ENCODE data around the gene TPSD1.
"Not testable (repeated sequence)": the region's sequence is repeated elsewhere in the genome, so short reads cannot be mapped to it uniquely, and the experiment has no call there.

Gene TPSD1

GRCh38 chr16:1281517-1281916 is 25.6 kb downstream of the TPSD1 start:
- DNase-seq (ENCODE audit: low read depth, low spot score), result no peak

- no peak for DNase-seq (ENCODE audit: low read depth, low spot score)
Observed at GRCh38 chr16:1282324-1282973, 26.6 kb downstream of the TPSD1 start.

GRCh38 chr16:1283296-1283695 is 27.4 kb downstream of the TPSD1 start:
- DNase-seq (ENCODE audit: low read depth, low spot score), result no peak

GRCh38 chr16:1283996-1284616 is 28.2 kb downstream of the TPSD1 start:
- no peak for DNase-seq (ENCODE audit: low read depth, low spot score)

- no peak for DNase-seq (ENCODE audit: low read depth, low spot score)
Observed at GRCh38 chr16:1285669-1286512, 30.0 kb downstream of the TPSD1 start.

- DNase-seq (ENCODE audit: low read depth, low spot score), result no peak
Observed at GRCh38 chr16:1286513-1287094, 30.7 kb downstream of the TPSD1 start.

- DNase-seq (ENCODE audit: low read depth, low spot score), result no peak
Observed at GRCh38 chr16:1287982-1288670, 32.3 kb downstream of the TPSD1 start.

GRCh38 chr16:1288813-1289476 is 33.1 kb downstream of the TPSD1 start:
- no peak for DNase-seq (ENCODE audit: low read depth, low spot score)

- no peak for DNase-seq (ENCODE audit: low read depth, low spot score)
Observed at GRCh38 chr16:1289477-1289866, 33.6 kb downstream of the TPSD1 start.

- DNase-seq (ENCODE audit: low read depth, low spot score), result peak; percentile 22
Observed at GRCh38 chr16:1290063-1290501, 34.2 kb downstream of the TPSD1 start.

GRCh38 chr16:1290860-1291575 is 35.1 kb downstream of the TPSD1 start:
- no peak for DNase-seq (ENCODE audit: low read depth, low spot score)

- DNase-seq (ENCODE audit: low read depth, low spot score), result no peak
Observed at GRCh38 chr16:1291576-1291974, 35.7 kb downstream of the TPSD1 start.

GRCh38 chr16:1292208-1292607 is 36.3 kb downstream of the TPSD1 start:
- not testable (repeated sequence) for DNase-seq (ENCODE audit: low read depth, low spot score)

- DNase-seq (ENCODE audit: low read depth, low spot score), result not testable (repeated sequence)
Observed at GRCh38 chr16:1292808-1293207, 36.9 kb downstream of the TPSD1 start.

GRCh38 chr16:1293921-1294656 is 38.2 kb downstream of the TPSD1 start:
- no peak for DNase-seq (ENCODE audit: low read depth, low spot score)

- DNase-seq (ENCODE audit: low read depth, low spot score), result no peak
Observed at GRCh38 chr16:1295465-1295864, 39.6 kb downstream of the TPSD1 start.

- DNase-seq (ENCODE audit: low read depth, low spot score), result not testable (repeated sequence)
Observed at GRCh38 chr16:1296688-1297017, 40.8 kb downstream of the TPSD1 start.

- DNase-seq (ENCODE audit: low read depth, low spot score), result peak; percentile 41
Observed at GRCh38 chr16:1297018-1297696, 41.3 kb downstream of the TPSD1 start.

GRCh38 chr16:1298406-1298805 is 42.5 kb downstream of the TPSD1 start:
- DNase-seq (ENCODE audit: low read depth, low spot score), result no peak

All from astrocyte of the hippocampus (primary cell).